ENCODE data around the gene HMGB3. TPM values are rescaled to one million over a fixed set of nuclear protein-coding genes. Genes with fewer than 3 reads are reported as not detected.

HMGB3 gene
- total RNA-seq, 1 experiment from 2014 or later = 251 TPM

DNA sequence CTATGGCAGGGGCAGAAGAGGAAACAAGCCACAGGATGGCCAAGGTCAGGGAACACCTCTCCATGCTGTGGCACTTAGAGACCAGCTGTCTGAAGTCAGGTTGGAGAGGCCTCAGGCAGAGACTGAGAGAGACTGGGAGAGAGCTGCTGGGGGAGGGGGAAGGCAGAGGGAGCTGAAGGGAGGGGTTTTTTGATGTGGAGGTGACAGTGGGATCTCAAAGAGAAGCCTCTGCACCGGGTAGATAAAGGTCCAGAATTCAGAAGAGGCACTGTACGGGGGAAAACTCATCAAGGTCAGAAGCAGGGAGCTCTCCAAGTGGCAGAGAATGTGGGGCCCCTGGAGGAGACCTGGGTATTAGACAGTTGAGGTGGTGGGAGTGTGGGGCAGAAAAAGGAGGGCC is 41.6 kb upstream of the HMGB3 start:
- Histone ChIP-seq H3K27ac (ENCODE audit: low read length) (no peak overlapping the region), H3K4me3 (ENCODE audit: low read depth in 2 of 2, low read length in 2 of 2) (no peak overlapping the region), H3K4me1 (ENCODE audit: control insufficient read depth, insufficient read depth, low read length) (no peaks in the 10 kb centered on the region), H3K9me3 (ENCODE audit: control insufficient read depth, insufficient read depth, low read depth, low read length) (no peaks in the 10 kb centered on the region), H3K36me3 (ENCODE audit: control insufficient read depth, insufficient read depth, low read length) (no peaks in the 10 kb centered on the region), H3K27me3 (ENCODE audit: control insufficient read depth, insufficient read depth, low read length) (no peaks in the 10 kb centered on the region)
- intact Hi-C loops (cut with micrococcal nuclease; ENCODE audit: unreplicated experiment) (no loop called here), in situ Hi-C loops (cut with HindIII; ENCODE audit: low pct_unique_long_range_greater_than_20kb, low sequenced_read_pairs) (no loop called here)
- ATAC-seq = no peak
- no TSS peak for BruUV-seq (replicated peaks)
- POLR2A ChIA-PET = no interaction called here
- no peak for DNase-seq (ENCODE audit: low read depth, low spot score)
- CTCF ChIA-PET = no interaction called here
- TF ChIP-seq POLR2AphosphoS5 (IDR thresholded peaks at IDR 0.05; ENCODE audit: low read depth, low read length) = no peak
- no peak for TF ChIP-seq REST (IDR thresholded peaks at IDR 0.05; ENCODE audit: insufficient read depth in 1 of 2, low read depth in 2 of 2, low read length in 1 of 2)
- TF ChIP-seq TCF7L2 (IDR thresholded peaks at IDR 0.05; ENCODE audit: low read depth, low read length) = no peak
- TF ChIP-seq CTCF (IDR thresholded peaks at IDR 0.05) = no peak
- TF ChIP-seq SIN3A (IDR thresholded peaks at IDR 0.05; ENCODE audit: borderline replicate concordance, insufficient read depth, low read depth, low read length) = no peak

DNA sequence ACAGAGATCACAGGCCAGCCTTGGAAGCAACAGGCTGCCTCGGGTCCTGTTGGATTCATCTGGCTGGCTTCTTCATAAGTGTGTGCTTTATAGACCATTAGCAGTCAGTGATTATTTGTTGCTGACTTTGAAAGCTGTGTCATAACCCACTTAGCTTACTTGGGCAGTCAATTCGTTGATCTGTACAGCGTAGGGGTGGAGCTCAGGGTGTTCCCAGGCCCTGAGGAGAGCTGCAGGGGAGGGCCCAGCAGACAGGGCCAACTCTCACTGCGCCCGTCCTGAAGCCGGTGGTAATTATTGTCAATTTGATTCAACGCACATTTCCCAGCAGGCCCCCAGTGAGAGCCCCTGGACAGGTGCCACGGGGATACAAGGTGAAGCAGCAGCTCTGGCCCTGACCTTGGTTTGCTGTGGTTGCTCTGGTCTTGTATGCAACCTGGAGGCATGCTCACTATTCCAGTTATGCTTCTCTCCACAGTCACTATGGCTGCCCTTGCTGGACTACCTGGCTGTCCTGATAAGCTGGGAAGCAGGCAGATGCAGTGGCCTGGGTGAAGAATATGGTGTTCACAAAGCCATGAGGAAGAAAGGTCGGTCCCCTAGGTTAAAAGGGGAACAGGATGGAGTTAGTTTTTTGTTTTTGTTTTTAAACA is 40.1 kb upstream of the HMGB3 start:
- in situ Hi-C loops (cut with HindIII; ENCODE audit: low pct_unique_long_range_greater_than_20kb, low sequenced_read_pairs) = no loop called here
- peak; percentile 50 for ATAC-seq
- Histone ChIP-seq H3K27me3 (ENCODE audit: control insufficient read depth, insufficient read depth, low read length) (no peaks in the 10 kb centered on the region), H3K9me3 (ENCODE audit: control insufficient read depth, insufficient read depth, low read depth, low read length) (no peaks in the 10 kb centered on the region), H3K4me1 (ENCODE audit: control insufficient read depth, insufficient read depth, low read length) (no peaks in the 10 kb centered on the region), H3K36me3 (ENCODE audit: control insufficient read depth, insufficient read depth, low read length) (no peaks in the 10 kb centered on the region), H3K27ac (ENCODE audit: low read length) (no peak overlapping the region), H3K4me3 (ENCODE audit: low read depth in 2 of 2, low read length in 2 of 2) (no peak overlapping the region)
- ChIA-PET CTCF (no interaction called here), POLR2A (no interaction called here)
- no peak for TF ChIP-seq POLR2AphosphoS5 (IDR thresholded peaks at IDR 0.05; ENCODE audit: low read depth, low read length)
- no peak for TF ChIP-seq TCF7L2 (IDR thresholded peaks at IDR 0.05; ENCODE audit: low read depth, low read length)
- TF ChIP-seq REST (IDR thresholded peaks at IDR 0.05; ENCODE audit: insufficient read depth in 1 of 2, low read depth in 2 of 2, low read length in 1 of 2) = no peak
- no peak for TF ChIP-seq SIN3A (IDR thresholded peaks at IDR 0.05; ENCODE audit: borderline replicate concordance, insufficient read depth, low read depth, low read length)
- TF ChIP-seq CTCF (IDR thresholded peaks at IDR 0.05) = no peak
- BruUV-seq (replicated peaks) = no TSS peak
- DNase-seq (ENCODE audit: low read depth, low spot score) = no peak
- intact Hi-C loops (cut with micrococcal nuclease; ENCODE audit: unreplicated experiment) = no loop called here
